Activated naive CD4-positive, alpha-beta T cell treated with anti-CD3 and anti-CD28 coated beads for 36 hours (primary cell): ENCODE data around the gene LTB4R2. TPM values are rescaled to one million over a fixed set of nuclear protein-coding genes. Genes with fewer than 3 reads are reported as not detected.

ENCODE experiments used
- CTCF ChIA-PET: fragments of 350-600 bp; sonication (Branson Sonifier 250); formaldehyde crosslinking; loops from one replicate; lab custom pipeline; 2021; ENCODE audit warnings: antibody characterized with exemption; lab: Charles Lee
- DNase-seq: peaks from one replicate; pipeline ENCODE4 v3.0.0-alpha.2; 2020
- H3K27ac Mint-ChIP-seq: one replicate; pipeline ENCODE4 v1.8.0; 2021; ENCODE audit warnings: mild to moderate bottlenecking, mixed read lengths
- H3K27me3 Mint-ChIP-seq: one replicate; pipeline ENCODE4 v1.8.0; 2021; ENCODE audit warnings: low read depth, mixed read lengths
- H3K36me3 Mint-ChIP-seq: one replicate; pipeline ENCODE4 v1.8.0; 2021; ENCODE audit warnings: low read depth, mixed read lengths
- H3K4me1 Mint-ChIP-seq: one replicate; pipeline ENCODE4 v1.8.0; 2021; ENCODE audit warnings: low read depth, mixed read lengths
- H3K4me3 Mint-ChIP-seq: one replicate; pipeline ENCODE4 v1.8.0; 2021; ENCODE audit warnings: mild to moderate bottlenecking, moderate library complexity, mixed read lengths
- H3K9me3 Mint-ChIP-seq: one replicate; pipeline ENCODE4 v1.8.0; 2021; ENCODE audit warnings: mixed read lengths
- intact Hi-C: fragments of 100-400 bp; cut with micrococcal nuclease; formaldehyde crosslinking; loops from one replicate; pipeline ENCODE4 v1.15.1; 2023
- total RNA-seq, 2 experiments: library from RNA; stranded (reverse); gene quantifications; one replicate each; pipeline ENCODE4 v1.2.3, GENCODE V29; 2021

The LTB4R2 gene
- total RNA-seq, 2 experiments from 2014 or later = 12.2 to 12.8 TPM

GRCh38 chr14:24337144-24337823 is 27.3 kb downstream of the LTB4R2 start:
- peaks cover 7% of the 10 kb centered on the region for H3K36me3 Mint-ChIP-seq
- peaks cover 39% of the 10 kb centered on the region for H3K4me1 Mint-ChIP-seq
- peaks cover 20% of the 10 kb centered on the region for H3K27me3 Mint-ChIP-seq
- CTCF ChIA-PET = interaction anchor here (0.9 to 25.1 kb wide), 10 partner anchors 8 to 102 kb away, joined by 3 to 617 read pairs (median 4); partner anchors contain the start of genes CBLN3, CIDEB, KHNYN and TINF2
- no peak for DNase-seq
- no peak overlapping the region for H3K4me3 Mint-ChIP-seq
- no peak overlapping the region for H3K27ac Mint-ChIP-seq
- intact Hi-C loops = loop anchor here (10.0 kb wide), 1 partner anchor 818 kb away; no protein-coding TSS in a partner anchor
- H3K9me3 Mint-ChIP-seq = no peaks in the 10 kb centered on the region

DNA sequence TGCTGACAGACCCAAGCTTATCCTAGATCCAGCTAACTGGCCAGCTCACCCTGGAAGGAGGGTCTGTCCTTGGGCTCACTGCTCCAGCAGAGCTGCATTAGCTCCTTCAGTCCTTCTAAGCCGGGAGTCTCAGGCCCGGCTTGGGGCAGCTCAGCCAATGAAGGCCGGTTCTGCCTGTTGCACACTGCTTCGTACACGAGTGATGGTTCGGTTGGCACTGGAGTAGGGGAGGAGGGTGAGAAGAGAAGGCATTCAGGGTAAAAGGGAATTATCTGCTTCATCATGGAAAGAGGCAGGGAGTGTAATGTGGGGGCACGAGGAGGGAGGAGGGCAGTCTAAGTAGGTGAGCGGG is 27.9 kb downstream of the LTB4R2 start:
- Mint-ChIP-seq H3K36me3 (peaks cover 7% of the 10 kb centered on the region), H3K27me3 (peaks cover 19% of the 10 kb centered on the region), H3K9me3 (no peaks in the 10 kb centered on the region), H3K4me1 (peaks cover 35% of the 10 kb centered on the region), H3K27ac (peak overlapping the region; percentile 44), H3K4me3 (peak overlapping the region; percentile 13)
- CTCF ChIA-PET = interaction anchor here (0.9 to 25.1 kb wide), 8 partner anchors 9 to 96 kb away, joined by 3 to 617 read pairs (median 4); partner anchors contain the start of genes CBLN3, CIDEB, KHNYN and TINF2
- no peak for DNase-seq
- intact Hi-C loops = loop anchor here (10.0 kb wide), 1 partner anchor 817 kb away; no protein-coding TSS in a partner anchor

DNA sequence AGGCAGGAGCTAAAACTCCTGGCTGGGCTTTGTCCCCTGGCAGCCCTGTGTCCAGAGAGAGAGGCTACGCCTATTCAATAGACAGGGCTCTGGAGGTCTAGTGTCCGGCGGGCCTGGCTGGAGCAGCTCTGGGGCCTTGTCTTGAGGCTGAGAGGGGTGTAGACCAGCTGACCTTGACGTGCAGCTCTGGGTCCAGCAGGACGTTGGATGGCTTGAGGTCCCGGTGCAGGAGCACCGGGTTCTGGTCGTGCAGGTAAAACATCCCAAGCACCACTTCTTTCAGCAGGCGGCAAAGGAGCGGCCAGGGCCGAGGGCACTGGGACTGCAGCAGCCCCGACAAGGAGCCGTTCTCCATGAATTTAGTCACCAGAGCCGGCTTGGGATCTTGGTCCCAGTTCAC is 28.9 kb downstream of the LTB4R2 start:
- intact Hi-C loops = loop anchor here (10.0 kb wide), 1 partner anchor 816 kb away; no protein-coding TSS in a partner anchor
- CTCF ChIA-PET = interaction anchor here (0.7 to 25.1 kb wide), 5 partner anchors 12 to 103 kb away, joined by 3 to 617 read pairs (median 3); partner anchors contain the start of genes CBLN3, CIDEB and KHNYN
- Mint-ChIP-seq H3K27me3 (peaks cover 15% of the 10 kb centered on the region), H3K27ac (no peak overlapping the region), H3K4me1 (peaks cover 28% of the 10 kb centered on the region), H3K9me3 (no peaks in the 10 kb centered on the region), H3K36me3 (peaks cover 7% of the 10 kb centered on the region), H3K4me3 (peak overlapping the region; percentile 89)
- DNase-seq = no peak

DNA sequence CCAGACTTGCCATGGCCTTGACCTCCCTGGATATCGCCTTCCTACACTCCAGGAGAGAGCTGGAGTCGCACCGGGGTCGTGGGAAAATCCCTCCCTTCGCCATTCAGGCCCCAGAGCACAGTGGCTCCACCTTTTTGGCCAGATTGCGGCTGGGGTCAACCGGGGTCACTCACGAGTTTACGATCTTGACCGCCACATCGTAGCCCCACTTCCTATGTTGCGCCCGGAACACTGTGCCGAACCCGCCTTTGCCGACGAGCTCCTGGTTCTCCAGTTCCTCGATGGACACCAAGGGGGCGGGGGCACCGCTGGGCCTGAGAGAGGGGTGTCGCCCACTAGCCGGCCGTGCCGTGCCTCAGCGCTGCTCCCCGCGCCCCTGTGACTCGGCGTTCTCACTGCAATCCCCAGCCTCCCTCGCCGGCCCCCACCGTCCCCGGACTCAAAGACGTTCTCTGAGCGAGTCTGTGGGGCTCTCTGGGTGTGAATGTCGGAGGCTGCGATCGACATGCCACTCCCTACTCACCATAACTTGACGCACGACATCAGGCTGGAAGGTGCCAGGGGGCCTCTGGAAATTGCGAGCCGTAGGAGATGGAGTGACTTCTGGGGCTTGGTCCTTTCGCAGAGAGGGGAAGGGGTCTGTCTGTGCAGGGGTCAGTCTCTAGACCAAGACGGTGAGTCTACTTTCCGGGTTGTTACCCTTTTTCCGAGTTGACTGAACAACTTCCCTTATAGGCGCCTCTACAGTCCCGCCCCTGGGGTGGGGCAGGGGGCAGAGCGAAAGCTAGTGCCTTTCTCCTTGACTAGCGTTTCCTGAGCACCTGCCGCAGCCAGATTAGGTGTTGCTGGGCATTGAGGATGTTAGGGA is 29.6 kb downstream of the LTB4R2 start, which contains the start of gene RIPK3:
RIPK3 (minus strand) TSS at position 708 of the 868 bp plus-strand sequence; CDS start at position 543, 165 bp downstream.
- peak; percentile 84 for DNase-seq
- Mint-ChIP-seq H3K27ac (peak within 1 kb of the TSS; percentile 67), H3K9me3 (no peaks in the 10 kb centered on the region), H3K36me3 (peaks cover 7% of the 10 kb centered on the region), H3K27me3 (peaks cover 11% of the 10 kb centered on the region), H3K4me3 (peak within 1 kb of the TSS; percentile 89), H3K4me1 (peaks cover 26% of the 10 kb centered on the region)
- CTCF ChIA-PET = interaction anchor here (0.7 to 25.1 kb wide), 10 partner anchors 8 to 124 kb away, joined by 3 to 617 read pairs (median 4); partner anchors contain the start of genes CBLN3, CIDEB, KHNYN and MDP1
- intact Hi-C loops = loop anchor here (1.0 to 10.0 kb wide), 3 partner anchors 27 to 815 kb away; no protein-coding TSS in a partner anchor

GRCh38 chr14:24340606-24341005 is 30.7 kb downstream of the LTB4R2 start:
- intact Hi-C loops = loop anchor here (1.0 to 2.0 kb wide), 2 partner anchors 26 to 90 kb away; no protein-coding TSS in a partner anchor
- no peak for DNase-seq
- peaks cover 8% of the 10 kb centered on the region for H3K27me3 Mint-ChIP-seq
- H3K36me3 Mint-ChIP-seq = peaks cover 2% of the 10 kb centered on the region
- peaks cover 19% of the 10 kb centered on the region for H3K4me1 Mint-ChIP-seq
- no peak overlapping the region for H3K27ac Mint-ChIP-seq
- H3K4me3 Mint-ChIP-seq = no peak overlapping the region
- CTCF ChIA-PET = interaction anchor here (1.0 to 25.1 kb wide), 7 partner anchors 9 to 125 kb away, joined by 3 to 617 read pairs (median 5); partner anchors contain the start of genes CBLN3, KHNYN and MDP1
- no peaks in the 10 kb centered on the region for H3K9me3 Mint-ChIP-seq

GRCh38 chr14:24342889-24343288 is 32.9 kb downstream of the LTB4R2 start:
- Mint-ChIP-seq H3K27ac (no peak overlapping the region), H3K36me3 (no peaks in the 10 kb centered on the region), H3K4me3 (no peak overlapping the region), H3K9me3 (no peaks in the 10 kb centered on the region), H3K4me1 (peaks cover 19% of the 10 kb centered on the region), H3K27me3 (peaks cover 8% of the 10 kb centered on the region)
- no peak for DNase-seq
- intact Hi-C loops = no loop called here
- CTCF ChIA-PET = interaction anchor here (1.2 to 1.4 kb wide), 2 partner anchors 9 to 23 kb away, joined by 3 to 8 read pairs; no protein-coding TSS in a partner anchor

GRCh38 chr14:24343795-24344660 is 34.1 kb downstream of the LTB4R2 start:
- Mint-ChIP-seq H3K9me3 (no peaks in the 10 kb centered on the region), H3K27ac (no peak overlapping the region), H3K4me3 (no peak overlapping the region), H3K27me3 (peaks cover 8% of the 10 kb centered on the region), H3K36me3 (no peaks in the 10 kb centered on the region), H3K4me1 (peaks cover 10% of the 10 kb centered on the region)
- no peak for DNase-seq
- CTCF ChIA-PET = interaction anchor here (1.2 to 5.3 kb wide), 4 partner anchors 10 to 92 kb away, joined by 3 to 34 read pairs (median 12); partner anchors contain the start of genes ADCY4, CBLN3 and KHNYN
- intact Hi-C loops = no loop called here

DNA sequence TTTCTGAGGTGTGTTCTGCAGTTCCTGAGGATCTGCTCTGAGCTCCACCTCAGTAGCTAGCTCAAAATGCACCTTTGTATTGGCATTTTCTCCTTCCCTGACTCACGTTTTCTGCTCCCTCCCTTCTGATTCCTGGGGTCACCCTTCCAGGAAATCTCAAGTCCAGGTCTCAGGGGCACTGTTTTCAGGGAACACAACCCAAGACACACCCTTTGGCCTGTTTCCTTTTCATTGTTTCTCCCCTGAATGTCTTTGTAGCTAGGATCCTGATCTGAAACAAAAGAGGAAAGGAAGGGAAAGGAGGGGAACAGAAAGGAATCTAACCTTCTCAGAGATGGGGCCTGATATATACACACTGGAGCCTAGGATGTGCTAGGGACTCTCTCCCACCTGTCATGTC is 37.2 kb downstream of the LTB4R2 start:
- intact Hi-C loops = no loop called here
- H3K4me1 Mint-ChIP-seq = no peaks in the 10 kb centered on the region
- no peak overlapping the region for H3K4me3 Mint-ChIP-seq
- DNase-seq = no peak
- H3K36me3 Mint-ChIP-seq = no peaks in the 10 kb centered on the region
- no peak overlapping the region for H3K27ac Mint-ChIP-seq
- H3K27me3 Mint-ChIP-seq = peaks cover 31% of the 10 kb centered on the region
- no peaks in the 10 kb centered on the region for H3K9me3 Mint-ChIP-seq
- CTCF ChIA-PET = interaction anchor here (0.6 to 5.3 kb wide), 5 partner anchors 13 to 261 kb away, joined by 3 to 34 read pairs (median 4); partner anchors contain the start of genes ADCY4, CBLN3 and KHNYN

GRCh38 chr14:24348186-24348585 is 38.2 kb downstream of the LTB4R2 start:
- H3K27ac Mint-ChIP-seq = no peak overlapping the region
- no peaks in the 10 kb centered on the region for H3K36me3 Mint-ChIP-seq
- H3K4me1 Mint-ChIP-seq = no peaks in the 10 kb centered on the region
- H3K27me3 Mint-ChIP-seq = peaks cover 34% of the 10 kb centered on the region
- intact Hi-C loops = no loop called here
- H3K9me3 Mint-ChIP-seq = no peaks in the 10 kb centered on the region
- DNase-seq = no peak
- CTCF ChIA-PET = interaction anchor here (0.6 to 5.3 kb wide), 5 partner anchors 11 to 83 kb away, joined by 5 to 34 read pairs (median 8); partner anchors contain the start of genes ADCY4, CBLN3 and KHNYN
- H3K4me3 Mint-ChIP-seq = no peak overlapping the region

- no peak for DNase-seq
- H3K27ac Mint-ChIP-seq = no peak overlapping the region
- H3K36me3 Mint-ChIP-seq = no peaks in the 10 kb centered on the region
- H3K9me3 Mint-ChIP-seq = no peaks in the 10 kb centered on the region
- H3K27me3 Mint-ChIP-seq = peaks cover 37% of the 10 kb centered on the region
- H3K4me3 Mint-ChIP-seq = no peak overlapping the region
- intact Hi-C loops = no loop called here
- CTCF ChIA-PET = interaction anchor here (0.7 to 1.2 kb wide), 2 partner anchors 16 to 19 kb away, joined by 4 to 6 read pairs; no protein-coding TSS in a partner anchor
- peaks cover 8% of the 10 kb centered on the region for H3K4me1 Mint-ChIP-seq
Observed at GRCh38 chr14:24349742-24350141, 39.8 kb downstream of the LTB4R2 start.

GRCh38 chr14:24351517-24351916 is 41.6 kb downstream of the LTB4R2 start:
- intact Hi-C loops = no loop called here
- no peak for DNase-seq
- H3K27me3 Mint-ChIP-seq = peaks cover 31% of the 10 kb centered on the region
- no peaks in the 10 kb centered on the region for H3K36me3 Mint-ChIP-seq
- CTCF ChIA-PET = interaction anchor here (0.7 to 1.8 kb wide), 5 partner anchors 18 to 86 kb away, joined by 3 to 11 read pairs (median 5); no protein-coding TSS in a partner anchor
- H3K9me3 Mint-ChIP-seq = no peaks in the 10 kb centered on the region
- H3K27ac Mint-ChIP-seq = no peak overlapping the region
- H3K4me1 Mint-ChIP-seq = peaks cover 8% of the 10 kb centered on the region
- no peak overlapping the region for H3K4me3 Mint-ChIP-seq
